K562 (cell line): ENCODE data around the gene RAI14. TPM values are rescaled to one million over a fixed set of nuclear protein-coding genes. Genes with fewer than 3 reads are reported as not detected.

ENCODE experiments used
- ATAC-seq: fragments of 200-7000 bp; cut with Tn5 transposase; 3 replicates; pipeline ENCODE4 v1.9.1; 2020; ENCODE audit warnings: moderate library complexity
- BruUV-seq: library from RNA; stranded (reverse); fragments of 400-500 nt; replicated peaks from 2 replicates; lab custom pipeline; 2021; lab: Mats Ljungman, UMichigan
- CTCF ChIA-PET: fragments of 300-600 bp; formaldehyde crosslinking; extraction: SDS; loops from one replicate; lab custom pipeline; 2021; ENCODE audit warnings: low intra/inter-chr PET ratio; lab: Yijun Ruan, JAX
- POLR2A ChIA-PET: fragments of 300-600, 350-650 bp; sonication (Branson Sonifier 250); formaldehyde crosslinking; extraction: SDS; loops from one replicate; lab custom pipeline; 2021; ENCODE audit warnings: antibody characterized with exemption, inconsistent platforms; lab: Yijun Ruan, JAX
- DNase-seq, 4 experiments: peaks; one replicate each; pipeline versions ENCODE4 v3.0.0 to v3.0.0-alpha.2; 2011 to 2018; ENCODE audit warnings: low spot score in 3 of 4, mixed read lengths in 3 of 4; ENCODE audit errors: extremely low read depth in 1 of 4
- FAIRE-seq: peaks from 2 replicates; lab custom pipeline; 2011; peaks lifted over from hg19 to GRCh38; lab: Jason Lieb, UNC
- H2AFZ ChIP-seq: 2 replicates; pipeline ENCODE4 v1.6.0; 2011; ENCODE audit warnings: low read depth, low read length, control low read depth, inconsistent platforms
- H3K27ac ChIP-seq: fragments of 200-600 bp; 3 replicates; pipeline ENCODE4 v1.8.0; 2011; ENCODE audit warnings: low read depth, mild to moderate bottlenecking, control low read depth, inconsistent platforms, low read length, moderate library complexity, mixed read lengths; ENCODE audit errors: extremely low read depth
- H3K27me3 ChIP-seq, 2 experiments: fragments of 300-600 bp in 1 of 2; 2 replicates in 1 of 2; 3 replicates in 1 of 2; pipeline versions ENCODE4 v1.6.0 to v1.8.0; 2011; ENCODE audit warnings: inconsistent platforms in 2 of 2, low read length in 2 of 2, mild to moderate bottlenecking in 1 of 2, mixed read lengths in 1 of 2, moderate library complexity in 1 of 2; ENCODE audit not compliant: control insufficient read depth in 2 of 2, insufficient read depth in 2 of 2
- H3K36me3 ChIP-seq: fragments of 300-600 bp; 3 replicates; pipeline ENCODE4 v1.8.0; 2011; ENCODE audit warnings: mild to moderate bottlenecking, low read length, inconsistent platforms; ENCODE audit not compliant: control insufficient read depth, insufficient read depth
- H3K4me1 ChIP-seq, 2 experiments: fragments of 200-600 bp in 1 of 2; replicated peaks in 1 of 2; 2 replicates in 1 of 2; 3 replicates in 1 of 2; pipeline versions ENCODE4 v1.5.1 to v1.8.0; 2011; ENCODE audit warnings: inconsistent platforms in 2 of 2, low read length in 2 of 2, mild to moderate bottlenecking in 1 of 2, mixed read lengths in 1 of 2, moderate library complexity in 1 of 2; ENCODE audit not compliant: control insufficient read depth in 2 of 2, insufficient read depth in 2 of 2
- H3K4me2 ChIP-seq: 2 replicates; pipeline ENCODE4 v1.6.1; 2011; ENCODE audit warnings: low read length, control low read depth, inconsistent platforms, mixed read lengths; ENCODE audit not compliant: insufficient read depth
- H3K4me3 ChIP-seq: fragments of 200-600 bp; sonication (generic), shearing (Covaris generic); 2 replicates; pipeline ENCODE4 v1.5.1; 2016; ENCODE audit warnings: control low read depth, inconsistent platforms
- H3K79me2 ChIP-seq: fragments of 200-600 bp; 3 replicates; pipeline ENCODE4 v1.8.0; 2011; ENCODE audit warnings: low read length, inconsistent platforms; ENCODE audit not compliant: control insufficient read depth, insufficient read depth
- H3K9ac ChIP-seq, 2 experiments: 2 replicates each; pipeline versions ENCODE4 v1.6.0 to v1.6.1; 2011; ENCODE audit warnings: low read depth in 2 of 2, low read length in 2 of 2, control low read depth in 1 of 2, inconsistent platforms in 1 of 2, mild to moderate bottlenecking in 1 of 2, mixed read lengths in 1 of 2; ENCODE audit not compliant: insufficient read depth in 1 of 2
- H3K9me1 ChIP-seq: one replicate; pipeline ENCODE4 v1.6.0; 2011; ENCODE audit warnings: inconsistent platforms, mild to moderate bottlenecking, low read length, moderate library complexity; ENCODE audit not compliant: control insufficient read depth, insufficient read depth
- H3K9me3 ChIP-seq: replicated peaks from 2 replicates; pipeline ENCODE4 v1.5.1; 2011; ENCODE audit warnings: low read depth, low read length, inconsistent platforms; ENCODE audit not compliant: control insufficient read depth, insufficient read depth
- H4K20me1 ChIP-seq: replicated peaks from 2 replicates; pipeline ENCODE4 v1.6.1; 2011; ENCODE audit warnings: low read length, inconsistent platforms, mixed read lengths; ENCODE audit not compliant: control insufficient read depth, insufficient read depth
- FIP1L1 ChIP-seq: fragments of 200-400 bp; formaldehyde crosslinking; IDR thresholded peaks from 2 replicates; pipeline ENCODE4 v1.6.1; 2018; ENCODE audit warnings: mild to moderate bottlenecking, low read depth, low read length; ENCODE audit not compliant: poor library complexity, severe bottlenecking
- FOS ChIP-seq: IDR thresholded peaks from 3 replicates; pipeline ENCODE4 v1.6.1; 2011; ENCODE audit not compliant: insufficient read length; ENCODE audit errors: extremely low read depth
- RBM25 ChIP-seq: fragments of 200-400 bp; formaldehyde crosslinking; IDR thresholded peaks from 2 replicates; pipeline ENCODE4 v1.6.1; 2018; ENCODE audit warnings: low read length, low read depth, moderate library complexity; ENCODE audit not compliant: severe bottlenecking
- ZNF431 ChIP-seq: sonication (generic); formaldehyde crosslinking; IDR thresholded peaks from 2 replicates; pipeline ENCODE4 v1.8.0; 2022; ENCODE audit warnings: mild to moderate bottlenecking, missing genetic modification reagents
- WGBS: fragments of 100-300 bp; shearing (Covaris generic); methylation state at CpG from one replicate; pipeline ENCODE4 v1.1.6; 2016; ENCODE audit warnings: low coverage, mixed read lengths; ENCODE audit not compliant: insufficient coverage; ENCODE audit errors: missing lambda C conversion rate; 5-methylcytosine and 5-hydroxymethylcytosine counted together
- in situ Hi-C: fragments of 300-500 bp; cut with MboI; formaldehyde crosslinking; loops from 4 replicates; pipeline ENCODE4 v1.15.0; 2018; ENCODE audit warnings: inconsistent platforms, mixed read lengths
- intact Hi-C: fragments of 100-400 bp; cut with micrococcal nuclease; formaldehyde crosslinking; loops from 2 replicates; pipeline ENCODE4 v1.14.2; 2022
- polyA plus RNA-seq, 8 experiments: library from polyadenylated mRNA; depleted of rRNA in 4 of 8; stranded (reverse) in 5 of 8; unstranded in 3 of 8; fragments of >200 nt; fragmentation: Nextera tagmentation in 2 of 8; fragmentation: Illumina TruSeq in 1 of 8; extraction: Ambion mirVana in 2 of 8; extraction: Trizol in 1 of 8; gene quantifications; 2 replicates each; pipeline versions ENCODE4 v1.2.1 to v1.2.3, GENCODE V29; 2011 to 2014; ENCODE audit warnings: inconsistent platforms in 1 of 8, missing spikeins in 1 of 8
- total RNA-seq, 7 experiments: library from RNA; depleted of rRNA in 6 of 7; stranded (reverse); fragments of >200 nt in 6 of 7; fragmentation: Illumina TruSeq in 2 of 7; extraction: Trizol in 2 of 7; gene quantifications; 2 replicates each; pipeline versions ENCODE4 v1.2.1 to v1.2.3, GENCODE V29; 2011 to 2021; ENCODE audit warnings: low replicate concordance in 1 of 7

RAI14 gene
- total and polyA plus RNA-seq, 9 of the 15 experiments (the other 6 are each of a cell fraction or from before 2014, with no cell fraction given): 11.3 to 82.5 (median 34.8) TPM

GRCh38 chr5:34834794-34835089, 178.6 kb downstream of the RAI14 start:
- Histone ChIP-seq H3K9me3 (no peaks in the 10 kb centered on the region), H2AFZ (no peak overlapping the region), H3K4me3 (no peak overlapping the region), H3K4me1 (peaks cover 0 to 11% of the 10 kb centered on the region in 2 experiments; a peak in 2 of 5 replicates), H3K9ac (no peak overlapping the region), H3K79me2 (no peaks in the 10 kb centered on the region), H3K36me3 (peaks cover 17% of the 10 kb centered on the region; the same call in 1 of the 3 replicates), H3K27me3 (no peaks in the 10 kb centered on the region)
- ATAC-seq (no peak), DNase-seq (no peak), FAIRE-seq (no peak)
- intact Hi-C loops: loop anchor here (5.0 kb wide), 1 partner anchor 63 kb away; no protein-coding TSS in a partner anchor
- 13% methylated on average over 1 of the region's 1 CpG for WGBS
- in situ Hi-C loops: no loop called here
- no TSS peak for BruUV-seq
- POLR2A ChIA-PET: interaction anchor here (1.4 kb wide), 1 partner anchor 10 kb away, joined by 5 read pairs; no protein-coding TSS in a partner anchor
- TF ChIP-seq FIP1L1 (no peak), ZNF431 (CRISPR knock-in tag) (0 out of 2 replicates have a peak, but pooled peaks have one; percentile 18)
- TF ChIP-seq, all 486 proteins: peak for 1
- Histone ChIP-seq H3K27ac (no peak overlapping the region), H4K20me1 (no peaks in the 10 kb centered on the region), H3K9me1 (no peaks in the 10 kb centered on the region), H3K4me2 (no peak overlapping the region)
- CTCF ChIA-PET: no interaction called here

- in situ Hi-C loops (no loop called here), intact Hi-C loops (no loop called here)
- no peak overlapping the region for H3K27ac ChIP-seq
- H3K9me3 ChIP-seq: no peaks in the 10 kb centered on the region
- H3K27me3 ChIP-seq: no peaks in the 10 kb centered on the region
- H3K79me2 ChIP-seq: no peaks in the 10 kb centered on the region
- no peak overlapping the region for H3K9ac ChIP-seq
- TF ChIP-seq FOS (no peak), RBM25 (peak; percentile 21)
- CTCF ChIA-PET: interaction anchor here (0.6 kb wide), 1 partner anchor 154 kb away, joined by 3 read pairs; no protein-coding TSS in a partner anchor
- peaks cover 8% of the 10 kb centered on the region; the same call in 1 of the 3 replicates for H3K36me3 ChIP-seq
- no peak for ATAC-seq
- POLR2A ChIA-PET: interaction anchor here (0.8 to 1.3 kb wide), 2 partner anchors 9 to 18 kb away, joined by 3 to 4 read pairs; no protein-coding TSS in a partner anchor
- no peaks in the 10 kb centered on the region for H4K20me1 ChIP-seq
- BruUV-seq: no TSS peak
- peaks cover 0 to 14% of the 10 kb centered on the region in 2 experiments; a peak in 2 of 5 replicates for H3K4me1 ChIP-seq
- DNase-seq: no peak
- 23% methylated on average over 3 of the region's 3 CpGs for WGBS
- no peak overlapping the region for H3K4me2 ChIP-seq
- H3K9me1 ChIP-seq: no peaks in the 10 kb centered on the region
- H3K4me3 ChIP-seq: no peak overlapping the region
- H2AFZ ChIP-seq: no peak overlapping the region
- no peak for FAIRE-seq
Observed at GRCh38 chr5:34835664-34836063, 179.5 kb downstream of the RAI14 start.
